Stimulated activated CD8-positive, alpha-beta memory T cell treated with anti-CD3 and anti-CD28 coated beads, Interleukin-7, amount 100 ng/mL, for 4 hours (primary cell): Measurements from ENCODE around the gene SELPLG.
"Not testable (repeated sequence)": the region's sequence is repeated elsewhere in the genome, so short reads cannot be mapped to it uniquely, and the experiment has no call there.

Experiments
- DNase-seq, 2 donors: peaks; one replicate each; pipeline ENCODE4 v3.0.0-alpha.2; 2020; ENCODE audit warnings: low read depth in 2 of 2

Gene SELPLG

DNA sequence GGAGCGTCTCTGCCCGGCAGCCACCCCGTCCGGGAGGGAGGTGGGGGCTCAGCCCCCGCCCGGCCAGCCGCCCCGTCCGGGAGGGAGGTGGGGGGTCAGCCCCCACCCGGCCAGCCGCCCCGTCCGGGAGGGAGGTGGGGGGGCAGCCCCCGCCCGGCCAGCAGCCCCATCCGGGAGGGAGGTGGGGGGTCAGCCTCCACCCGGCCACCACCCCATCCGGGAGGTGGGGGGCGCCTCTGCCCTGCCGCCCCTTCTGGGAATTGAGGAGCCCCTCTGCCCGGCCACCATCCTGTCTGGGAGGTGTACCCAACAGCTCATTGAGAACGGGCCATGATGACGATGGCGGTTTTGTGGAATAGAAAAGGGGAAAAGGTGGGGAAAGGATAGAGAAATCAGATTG, 22.6 kb upstream of the SELPLG start:
- DNase-seq: not testable (repeated sequence)

DNA sequence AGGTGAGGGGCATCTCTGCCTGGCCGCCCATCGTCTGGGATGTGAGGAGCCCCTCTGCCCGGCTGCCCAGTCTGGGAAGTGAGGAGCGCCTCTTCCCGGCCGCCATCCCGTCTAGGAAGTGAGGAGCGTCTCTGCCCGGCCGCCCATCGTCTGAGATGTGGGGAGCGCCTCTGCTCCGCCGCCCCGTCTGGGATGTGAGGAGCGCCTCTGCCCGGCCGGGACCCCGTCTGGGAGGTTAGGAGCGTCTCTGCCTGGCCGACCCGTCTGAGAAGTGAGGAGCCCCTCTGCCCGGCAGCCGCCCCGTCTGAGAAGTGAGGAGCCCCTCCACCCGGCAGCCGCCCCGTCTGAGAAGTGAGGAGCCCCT, 22.1 kb upstream of the SELPLG start:
- DNase-seq: not testable (repeated sequence)

DNA sequence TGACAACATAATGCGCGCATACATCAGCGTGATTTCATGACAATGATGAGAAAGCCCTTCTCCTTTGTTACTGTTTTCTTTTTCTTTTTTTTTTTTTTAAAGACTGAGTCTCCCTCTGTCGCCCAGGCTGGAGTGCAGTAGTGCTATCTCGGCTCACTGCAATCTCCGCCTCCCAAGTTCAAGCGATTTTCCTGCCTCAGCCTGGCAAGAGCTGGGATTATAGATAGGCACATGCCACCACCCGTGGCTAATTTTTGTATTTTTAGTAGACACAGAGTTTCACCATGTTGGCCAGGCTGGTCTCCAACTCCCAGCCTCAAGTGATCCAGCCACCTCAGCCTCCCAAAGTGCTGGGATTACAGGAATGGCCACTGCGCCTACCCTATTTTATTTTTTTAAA, 20.9 kb upstream of the SELPLG start:
- not testable (repeated sequence) for DNase-seq

DNA sequence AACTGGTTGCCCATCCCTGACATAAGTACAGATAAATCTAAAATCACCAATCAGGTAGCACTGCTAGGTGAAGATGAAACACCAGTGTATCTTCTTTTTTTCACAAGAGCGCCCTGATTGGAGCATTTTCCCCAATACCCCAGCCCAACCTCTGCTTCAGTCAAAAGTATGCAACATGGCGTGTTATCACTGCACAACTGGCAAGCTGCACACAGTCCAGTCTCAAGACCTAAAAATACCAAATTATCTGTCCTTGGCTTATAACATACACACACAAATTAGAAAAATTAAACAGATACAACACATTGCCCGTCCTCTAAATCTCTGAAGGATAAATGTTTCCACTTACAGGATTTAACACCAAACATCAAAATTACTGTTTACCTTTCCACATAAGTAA, 20.2 kb upstream of the SELPLG start:
- no peak for DNase-seq

DNA sequence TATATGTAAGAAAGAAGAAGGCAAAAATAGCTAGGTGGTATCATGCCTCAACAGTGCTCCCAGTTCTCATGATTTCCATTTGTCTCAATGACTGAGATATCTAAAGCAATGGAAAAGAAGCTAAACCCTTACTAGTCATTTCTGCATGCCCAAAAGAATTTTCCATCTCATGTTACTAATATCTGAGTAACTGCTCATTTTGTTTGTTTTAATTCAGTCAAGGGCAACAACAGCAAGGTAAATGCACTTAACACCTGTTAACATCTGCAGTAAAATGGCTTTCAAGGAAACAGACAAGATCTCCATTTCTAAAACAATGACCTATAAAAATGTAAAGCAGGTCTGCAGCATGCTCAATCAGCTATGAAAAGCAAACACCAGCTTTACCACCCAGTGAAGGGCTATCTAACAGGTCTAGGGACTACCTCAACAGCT, 19.4 kb upstream of the SELPLG start:
- no peak for DNase-seq

DNA sequence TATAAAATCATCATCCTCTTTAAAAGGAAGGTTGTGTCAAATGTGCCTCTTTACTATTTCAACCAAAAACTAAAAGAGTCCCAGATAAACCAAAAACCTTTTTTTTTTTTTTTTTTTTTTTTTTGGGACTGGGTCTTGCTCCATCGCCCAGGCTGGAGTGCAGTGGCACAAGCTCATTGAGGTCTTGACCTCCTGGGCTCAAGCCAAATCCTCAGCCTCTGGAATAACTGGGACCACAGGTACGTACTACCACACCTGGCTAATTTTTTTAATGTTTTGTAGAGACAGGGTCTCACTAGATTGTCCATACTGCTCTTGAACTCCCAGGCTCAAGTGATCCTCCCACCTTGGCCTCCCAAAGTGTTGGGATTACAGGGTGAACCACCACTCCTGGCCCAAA, 16.4 kb upstream of the SELPLG start:
- DNase-seq: no peak

DNA sequence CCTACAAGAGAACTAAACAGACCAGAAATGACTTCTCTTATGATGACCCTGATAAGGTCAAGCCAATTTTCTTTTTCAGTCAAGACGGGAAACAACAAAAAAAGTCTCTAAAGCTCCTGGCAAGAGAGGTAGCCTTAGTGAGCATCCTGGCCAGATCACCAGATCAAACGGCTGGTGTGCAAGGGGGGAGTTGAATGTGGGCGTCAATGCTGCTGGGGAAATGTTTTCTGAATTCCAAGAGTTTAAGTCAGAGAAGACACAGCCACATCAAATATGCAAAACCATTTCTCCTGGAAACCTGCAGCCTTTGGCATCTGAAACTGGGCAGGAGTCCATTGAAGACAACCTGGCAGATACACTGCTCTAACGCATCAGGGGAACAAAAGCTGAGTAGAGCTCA, 16.0 kb upstream of the SELPLG start:
- no peak for DNase-seq

DNA sequence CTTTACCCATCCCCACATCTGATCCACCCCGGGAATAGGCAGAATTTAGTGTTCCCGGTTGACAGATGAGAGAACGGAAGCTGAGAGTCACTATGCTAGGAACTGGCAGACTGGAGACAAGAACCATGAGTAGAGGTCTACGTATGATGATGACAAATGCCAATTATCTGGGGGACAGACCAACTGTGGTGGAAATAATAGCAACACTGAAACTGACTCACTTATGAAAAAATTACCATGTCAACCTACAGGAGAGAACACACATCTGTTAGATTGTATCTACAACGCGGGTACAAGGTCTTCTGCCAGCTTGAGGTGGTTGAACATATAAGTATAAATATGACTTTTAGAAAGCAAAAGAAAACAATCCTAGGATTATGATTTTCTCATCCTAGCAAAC, 15.4 kb upstream of the SELPLG start:
- DNase-seq: no peak

DNA sequence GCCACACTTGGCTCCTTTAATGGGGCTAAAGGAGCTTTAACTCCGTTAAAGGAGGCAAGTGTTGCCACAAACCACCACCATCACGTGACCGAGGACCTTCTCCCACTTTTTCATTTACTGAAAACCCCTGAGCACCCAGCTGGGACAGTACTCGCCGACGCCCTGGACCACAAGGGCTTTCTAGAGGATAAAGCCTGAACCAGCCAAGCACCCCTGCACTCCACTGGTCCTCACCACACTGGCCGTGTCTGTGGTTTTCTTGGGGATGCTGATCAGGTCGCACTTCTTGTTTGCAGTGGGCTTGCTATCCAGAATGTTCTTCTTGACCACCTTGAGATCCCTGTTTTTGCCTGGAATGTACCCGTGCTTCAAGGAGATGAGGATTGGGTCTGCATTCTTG, 14.7 kb upstream of the SELPLG start:
- DNase-seq: no peak

DNA sequence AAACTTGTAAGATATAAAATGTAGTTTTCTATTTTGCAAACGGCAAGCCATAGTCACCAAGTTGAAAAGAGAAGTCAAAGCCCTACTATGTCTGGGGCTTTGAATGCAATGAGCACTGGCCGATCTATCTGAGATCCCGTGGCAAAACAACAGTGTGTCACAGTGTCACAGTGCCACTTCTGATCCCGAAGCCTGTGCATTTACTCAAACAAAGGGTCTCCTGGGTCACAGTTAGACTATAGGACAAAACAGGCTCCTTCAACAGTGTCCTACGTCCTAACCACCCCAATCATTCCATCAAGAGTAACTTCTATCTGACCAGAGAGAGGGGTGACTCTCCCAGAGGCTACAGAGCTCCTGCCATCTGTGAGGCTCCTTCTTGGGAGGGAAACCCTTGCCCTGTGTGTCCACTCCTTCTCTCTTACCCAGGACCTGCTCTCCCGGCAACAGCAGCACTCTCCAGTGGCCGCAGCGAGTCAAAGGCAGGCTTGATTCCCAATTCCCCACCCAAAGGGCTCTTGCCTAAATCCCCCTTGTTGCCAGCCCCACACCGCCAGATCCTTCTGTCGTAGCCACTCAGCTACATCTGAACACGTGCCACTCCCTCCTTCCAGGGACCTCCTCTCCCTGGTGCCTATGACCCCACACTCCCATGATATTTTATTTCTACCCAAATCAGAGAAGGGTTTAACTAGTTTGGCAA, 14.0 kb upstream of the SELPLG start:
- DNase-seq: no peak

DNA sequence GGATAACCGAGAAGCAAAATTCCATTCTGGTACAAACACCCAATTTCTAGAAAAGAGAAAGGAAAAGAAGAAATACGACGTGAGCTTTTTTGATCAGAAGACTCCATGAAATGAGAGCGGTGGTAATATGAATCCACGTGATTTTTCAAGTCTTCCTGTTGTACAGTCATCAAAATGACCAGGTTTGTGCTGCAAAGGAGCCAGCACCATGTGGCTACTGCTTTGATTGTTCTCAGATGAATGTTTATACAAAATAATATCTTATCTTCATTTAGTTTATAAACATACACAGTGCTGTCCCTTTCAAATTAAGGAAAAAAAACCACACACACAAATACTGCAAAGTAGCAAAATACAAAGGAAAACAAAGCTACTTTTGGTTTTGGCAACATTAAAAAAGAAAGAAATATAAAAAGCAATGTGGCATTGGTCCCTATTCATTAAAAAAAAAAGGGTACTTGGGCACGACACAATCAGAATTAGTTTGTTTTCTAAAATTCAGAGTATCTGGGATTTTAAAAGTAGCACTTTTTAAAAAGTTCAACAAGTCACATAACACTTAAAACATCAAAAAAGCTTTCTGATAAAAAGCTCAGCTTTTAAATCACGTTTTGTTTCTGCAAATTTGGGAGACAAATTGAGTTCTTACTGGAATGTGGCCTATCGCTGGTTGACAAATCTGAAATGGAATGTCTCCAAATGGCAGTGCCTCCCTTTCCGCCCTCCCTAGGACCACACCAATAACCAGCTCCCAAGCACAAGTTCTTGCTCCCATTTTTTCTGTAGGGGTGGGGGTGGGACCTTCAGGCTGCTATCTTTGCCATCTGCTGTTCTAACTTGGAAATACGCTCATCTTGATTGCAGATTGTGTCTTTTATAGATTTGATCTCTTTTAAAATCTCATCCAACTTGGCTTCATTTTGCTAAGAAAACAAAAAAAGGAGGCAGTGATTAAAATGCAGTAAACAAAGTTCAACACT, 13.2 kb upstream of the SELPLG start:
- no peak for DNase-seq

DNA sequence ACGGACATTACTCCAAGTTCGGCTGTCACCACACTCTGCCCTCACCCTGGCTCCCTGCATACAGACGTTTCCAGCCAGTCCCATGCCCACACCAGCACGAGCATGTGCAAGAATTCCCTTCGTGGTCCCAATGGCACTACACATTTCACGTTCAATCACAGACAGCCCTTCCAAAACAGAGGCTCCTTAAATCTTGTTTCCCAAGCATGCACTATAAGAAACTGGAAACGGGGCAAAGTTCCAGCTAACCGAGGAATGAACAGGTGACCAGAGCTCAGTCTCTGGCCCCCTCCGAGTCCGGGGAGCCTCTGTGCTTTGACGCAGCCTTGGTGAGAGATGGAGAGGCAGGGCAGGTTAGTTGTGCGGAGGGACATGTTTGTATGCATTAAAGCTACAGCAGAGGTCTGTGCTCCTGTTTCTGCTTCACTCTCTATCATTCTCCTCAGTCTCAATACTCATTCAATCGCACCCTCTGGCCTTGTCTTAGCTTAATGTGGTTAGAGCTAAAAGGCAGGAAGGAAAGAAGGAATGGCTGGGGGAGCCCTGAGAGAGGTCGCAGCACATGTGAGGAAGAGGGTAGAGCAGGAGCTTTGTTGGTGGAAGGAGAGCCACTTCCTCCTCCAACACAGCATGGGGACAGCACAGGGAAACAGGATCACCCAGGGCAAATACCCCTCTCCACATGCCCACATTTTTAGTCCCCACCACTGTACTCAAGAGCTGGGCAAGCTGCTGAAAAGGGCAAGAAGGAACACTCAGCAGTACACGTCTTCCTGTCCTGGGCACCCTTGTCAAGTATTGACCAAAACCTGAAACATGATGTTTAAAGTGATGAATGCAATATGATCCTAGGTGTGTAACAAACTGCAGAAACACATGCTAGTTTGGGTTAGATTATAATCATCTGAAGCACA, 12.2 kb upstream of the SELPLG start:
- DNase-seq: no peak

DNA sequence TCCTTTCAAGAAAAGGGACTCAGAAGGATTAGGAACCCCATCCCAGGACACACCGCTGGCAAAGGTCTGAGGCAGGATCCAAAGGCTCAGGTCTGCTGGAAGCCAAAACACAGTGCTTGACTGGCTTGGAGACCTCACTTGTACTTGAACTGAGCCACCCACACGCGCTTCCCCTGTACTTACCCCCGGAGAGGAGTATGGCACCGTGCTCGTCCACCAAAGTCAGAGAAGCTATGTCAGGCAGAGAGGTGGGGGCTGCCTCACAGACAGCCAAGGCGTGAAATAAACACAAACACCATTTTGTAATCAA, 11.1 kb upstream of the SELPLG start:
- DNase-seq: no peak

DNA sequence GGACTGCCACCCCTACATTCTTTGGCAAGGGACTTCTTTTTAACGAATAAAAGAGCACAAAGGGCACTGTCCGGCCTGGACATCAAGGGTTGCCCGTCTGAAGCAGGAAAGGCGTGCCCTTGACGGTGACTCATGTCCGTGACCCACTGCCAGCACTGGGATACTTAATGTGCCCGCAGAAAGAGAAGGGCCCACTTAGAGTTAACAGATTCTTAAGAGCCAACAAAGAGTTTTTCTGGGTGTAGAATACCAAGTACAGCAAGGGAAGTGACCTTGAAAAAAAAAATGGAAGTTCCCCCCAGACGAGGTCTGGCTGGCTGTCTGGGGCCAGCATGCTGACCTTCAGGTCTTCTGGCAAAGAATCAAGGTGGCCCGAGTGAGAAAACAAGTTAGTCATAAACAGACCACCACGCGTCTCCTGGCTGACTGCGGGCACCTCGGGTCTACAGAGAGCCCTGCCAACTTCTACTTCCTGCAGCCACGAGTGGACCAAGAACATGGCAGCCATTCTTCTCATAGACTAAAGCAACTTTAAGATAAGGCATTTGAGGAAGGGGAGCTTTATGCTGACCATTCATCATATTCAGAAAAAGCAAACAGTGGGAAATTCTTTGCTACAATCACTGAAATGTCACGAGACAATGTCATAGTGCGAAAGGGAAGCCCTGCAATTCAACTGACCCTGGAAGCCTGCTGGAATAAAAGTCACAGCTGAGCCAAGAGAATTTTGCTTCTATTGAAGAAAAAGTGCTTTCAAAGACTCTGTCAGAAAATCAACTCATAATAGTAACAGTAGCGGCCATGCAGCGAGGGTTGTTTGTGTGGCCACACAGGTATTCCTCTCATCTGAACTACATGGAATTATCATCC, 10.5 kb upstream of the SELPLG start:
- no peak for DNase-seq

DNA sequence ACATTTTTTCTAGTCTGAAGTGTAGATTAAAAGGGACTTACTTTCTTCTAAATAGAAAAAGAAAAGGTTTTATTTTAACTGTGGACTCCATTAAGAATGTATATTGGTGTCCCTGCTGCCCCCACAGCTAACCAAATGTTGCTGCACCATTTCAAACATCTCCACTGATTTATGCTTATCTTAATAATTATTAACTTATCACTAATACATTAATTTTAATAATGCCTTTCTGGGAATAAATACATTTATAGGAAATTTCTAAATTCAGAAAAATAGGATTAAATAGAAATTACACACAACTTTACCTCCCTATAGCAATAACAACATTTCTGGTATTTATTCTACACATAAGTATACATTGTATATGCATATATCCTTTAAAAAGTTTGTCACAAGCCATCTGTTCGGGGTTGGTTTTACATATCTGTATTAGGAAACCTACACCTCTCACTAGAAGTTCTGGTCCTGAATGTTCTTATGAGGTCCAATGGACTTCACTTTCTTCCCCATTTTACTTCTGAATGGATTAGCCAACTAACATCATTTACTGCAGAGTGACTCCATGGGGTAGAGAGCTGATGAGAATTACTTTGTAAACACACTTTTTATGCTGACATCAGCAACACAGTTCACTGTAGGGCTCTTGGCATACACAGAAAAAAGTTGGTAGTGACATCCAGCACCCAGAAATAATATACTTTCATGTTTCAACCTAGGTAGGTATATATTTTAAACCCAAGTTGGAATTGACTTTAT, 9.4 kb upstream of the SELPLG start:
- no peak for DNase-seq

DNA sequence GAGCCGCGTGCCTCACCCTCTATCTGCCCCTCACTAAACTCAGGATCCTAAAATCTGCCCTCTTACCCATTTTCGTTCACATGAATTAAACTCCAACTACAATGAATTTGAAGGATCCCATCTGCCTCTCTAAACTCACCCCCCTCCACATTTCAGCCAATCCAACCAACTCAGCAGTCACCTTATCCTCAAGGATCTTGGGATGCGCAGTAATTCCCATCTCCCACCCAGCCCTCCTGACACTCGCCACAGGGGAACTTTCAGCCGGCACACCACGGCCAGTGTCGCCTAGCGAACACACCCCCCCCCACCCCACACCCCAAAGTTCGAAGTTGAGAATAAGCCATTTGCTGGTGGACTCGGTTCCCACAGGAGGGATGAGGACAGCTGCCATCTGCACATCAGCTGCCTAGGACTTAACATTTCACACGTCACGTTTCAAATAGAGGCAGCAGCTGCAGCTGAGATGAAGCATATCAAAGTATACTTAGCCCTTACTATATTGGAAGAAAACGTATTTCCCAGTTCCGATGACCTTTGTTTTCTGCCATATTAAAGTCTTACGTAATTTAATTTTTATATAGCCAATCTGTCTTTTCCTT, 8.7 kb upstream of the SELPLG start:
- no peak for DNase-seq

DNA sequence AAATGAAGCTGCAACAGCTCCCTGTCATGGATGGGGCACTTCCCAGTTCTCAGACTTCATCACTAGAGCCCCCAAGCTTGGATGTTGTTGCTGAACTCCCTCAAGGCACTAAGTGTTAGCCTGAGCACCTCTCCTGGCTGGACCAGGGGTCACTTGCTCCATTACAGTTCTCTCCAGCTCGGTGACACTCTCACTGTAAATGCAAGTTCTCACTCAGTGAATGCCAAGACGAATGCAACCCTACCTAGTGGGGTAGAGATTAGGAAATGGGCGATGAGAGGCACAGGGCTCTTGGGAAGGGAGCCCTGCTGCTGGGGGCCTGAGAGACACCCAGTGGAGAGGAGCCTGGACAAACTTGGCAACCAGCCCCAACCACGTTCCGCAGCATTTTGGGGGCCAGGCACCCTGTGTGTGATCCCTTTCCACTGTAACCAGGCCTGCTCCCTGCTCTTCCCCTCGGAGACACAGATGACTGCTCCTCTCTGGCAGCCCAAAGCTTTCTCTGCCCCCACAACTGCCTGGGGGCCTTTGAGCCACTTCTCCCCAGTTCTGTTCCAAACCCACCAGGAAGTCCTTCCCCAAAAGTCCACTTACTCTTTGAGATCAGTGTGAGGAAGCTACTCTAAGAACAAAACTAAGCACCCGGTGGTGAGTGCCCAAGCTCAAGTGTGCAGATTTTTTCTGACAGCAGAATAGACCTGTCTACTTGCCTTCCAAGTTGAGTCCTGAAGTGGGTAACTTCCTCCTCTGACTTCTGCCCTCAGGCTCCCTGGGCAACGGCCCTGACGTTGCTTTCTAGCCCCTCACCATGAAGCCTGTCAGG, 8.0 kb upstream of the SELPLG start:
- no peak for DNase-seq

DNA sequence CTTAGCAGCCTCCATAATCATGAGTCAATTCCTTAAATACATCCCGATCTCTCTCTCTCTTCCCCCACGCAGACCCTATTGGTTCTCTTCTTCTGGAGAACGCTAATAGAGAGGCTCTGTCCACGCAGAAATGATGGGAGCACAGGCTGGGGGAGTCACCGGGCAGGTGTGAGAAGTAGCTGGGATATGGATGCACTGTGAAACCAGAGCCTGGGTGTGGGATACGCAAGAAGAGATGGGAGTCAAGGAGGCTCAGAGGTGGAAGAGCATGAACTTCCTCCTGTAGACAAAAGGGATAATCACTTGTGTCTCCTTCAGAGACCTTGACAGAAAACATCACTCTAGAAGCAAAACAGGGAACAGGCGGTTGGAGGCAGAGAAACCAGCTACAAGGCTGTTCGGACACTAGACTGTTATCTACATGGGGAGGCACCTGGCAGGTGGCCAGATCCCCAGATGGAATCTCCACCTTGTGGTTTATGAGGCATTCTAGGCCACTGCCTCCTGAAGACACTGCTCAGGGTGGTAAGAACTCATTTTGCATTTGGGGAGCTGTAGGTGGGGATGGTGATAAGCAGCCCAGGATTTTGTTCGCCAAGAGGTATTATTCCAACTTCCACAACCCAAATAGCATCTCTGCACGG, 7.2 kb upstream of the SELPLG start:
- no peak for DNase-seq
